Endothelial cell of umbilical vein (primary cell): ENCODE data around the gene LINC00237. TPM values are rescaled to one million over a fixed set of nuclear protein-coding genes. Genes with fewer than 3 reads are reported as not detected.

ENCODE experiments used
- BruUV-seq: library from RNA; stranded (reverse); fragments of 400-500 nt; replicated peaks from 2 replicates; lab custom pipeline; 2021; lab: Mats Ljungman, UMichigan
- CTCF ChIA-PET: fragments of 300-600, 350-600 bp; sonication (Branson Sonifier 250); formaldehyde crosslinking; loops from one replicate; lab custom pipeline; 2021; ENCODE audit warnings: antibody characterized with exemption, inconsistent platforms; lab: Charles Lee
- POLR2A ChIA-PET: fragments of 300-600, 350-600 bp; sonication (Branson Sonifier 250); formaldehyde crosslinking; loops from one replicate; lab custom pipeline; 2021; ENCODE audit warnings: antibody characterized with exemption, inconsistent platforms; lab: Charles Lee
- DNase-seq: peaks from one replicate; pipeline ENCODE4 v3.0.0-alpha.2; 2011; ENCODE audit warnings: low read depth, low spot score
- FAIRE-seq: peaks from 2 replicates; lab custom pipeline; 2011; peaks lifted over from hg19 to GRCh38; lab: Jason Lieb, UNC
- H2AFZ ChIP-seq: 2 replicates; pipeline ENCODE4 v1.6.0; 2012; ENCODE audit warnings: low read depth, low read length, control low read depth, inconsistent platforms
- H3K27ac ChIP-seq: 2 replicates; pipeline ENCODE4 v1.5.1; 2011; ENCODE audit warnings: low read depth, mild to moderate bottlenecking, control low read depth, low read length, moderate library complexity; ENCODE audit not compliant: insufficient read depth
- H3K27me3 ChIP-seq, 2 experiments: 2 replicates each; pipeline versions ENCODE4 v1.6.0 to v1.6.1; 2011; ENCODE audit warnings: low read length in 2 of 2, mixed read lengths in 1 of 2; ENCODE audit not compliant: control insufficient read depth in 2 of 2, insufficient read depth in 2 of 2
- H3K36me3 ChIP-seq, 2 experiments: 2 replicates in 1 of 2; 3 replicates in 1 of 2; pipeline ENCODE4 v1.5.1; 2011; ENCODE audit warnings: low read length in 2 of 2, mild to moderate bottlenecking in 1 of 2, moderate library complexity in 1 of 2; ENCODE audit not compliant: control insufficient read depth in 2 of 2, insufficient read depth in 2 of 2; ENCODE audit errors: extremely low read depth in 1 of 2
- H3K4me1 ChIP-seq: 3 replicates; pipeline ENCODE4 v1.5.1; 2011; ENCODE audit warnings: mild to moderate bottlenecking, low read length; ENCODE audit not compliant: control insufficient read depth, insufficient read depth; ENCODE audit errors: extremely low read depth
- H3K4me2 ChIP-seq: 2 replicates; pipeline ENCODE4 v1.6.1; 2011; ENCODE audit warnings: low read length, control low read depth, mixed read lengths; ENCODE audit not compliant: insufficient read depth
- H3K4me3 ChIP-seq, 3 experiments: fragments of 200-600 bp in 1 of 3; sonication (generic), shearing (Covaris generic) in 1 of 3; replicated peaks in 1 of 3; 2 replicates each; pipeline ENCODE4 v1.5.1; 2011 to 2016; ENCODE audit warnings: control low read depth in 3 of 3, low read length in 3 of 3, mild to moderate bottlenecking in 2 of 3, inconsistent platforms in 1 of 3, low read depth in 1 of 3, moderate library complexity in 1 of 3; ENCODE audit not compliant: insufficient read depth in 1 of 3
- H3K79me2 ChIP-seq: 2 replicates; pipeline ENCODE4 v1.6.0; 2012; ENCODE audit warnings: low read length, inconsistent platforms; ENCODE audit not compliant: control insufficient read depth, insufficient read depth
- H3K9ac ChIP-seq: replicated peaks from 2 replicates; pipeline ENCODE3; 2011; ENCODE audit warnings: low read length, control low read depth; ENCODE audit not compliant: insufficient read depth; ENCODE audit errors: extremely low read depth
- H3K9me1 ChIP-seq: replicated peaks from 3 replicates; pipeline ENCODE4 v1.6.0; 2011; ENCODE audit warnings: mild to moderate bottlenecking, low read length; ENCODE audit not compliant: control insufficient read depth, insufficient read depth; ENCODE audit errors: extremely low read depth
- H3K9me3 ChIP-seq: replicated peaks from 2 replicates; pipeline ENCODE4 v1.5.1; 2012; ENCODE audit warnings: low read length, inconsistent platforms; ENCODE audit not compliant: control insufficient read depth, insufficient read depth
- H4K20me1 ChIP-seq: replicated peaks from 2 replicates; pipeline ENCODE3; 2011; ENCODE audit warnings: mild to moderate bottlenecking, low read length; ENCODE audit not compliant: control insufficient read depth, insufficient read depth; ENCODE audit errors: extremely low read depth
- EZH2 ChIP-seq: IDR thresholded peaks from 2 replicates; pipeline ENCODE4 v1.6.1; 2012; ENCODE audit warnings: borderline replicate concordance, low read depth, mild to moderate bottlenecking, moderate library complexity, low read length, inconsistent platforms; ENCODE audit not compliant: severe bottlenecking
- FOS ChIP-seq: IDR thresholded peaks from 2 replicates; pipeline ENCODE4 v1.6.1; 2011; ENCODE audit warnings: mild to moderate bottlenecking, low read length, moderate library complexity, borderline replicate concordance; ENCODE audit not compliant: insufficient read depth
- GATA2 ChIP-seq: IDR thresholded peaks from 2 replicates; pipeline ENCODE4 v1.7.0; 2011; ENCODE audit warnings: low read depth, mild to moderate bottlenecking, moderate library complexity, mixed read lengths, low read length; ENCODE audit not compliant: insufficient read length, insufficient read depth
- JUN ChIP-seq: IDR thresholded peaks from 2 replicates; pipeline ENCODE4 v1.6.1; 2011; ENCODE audit warnings: borderline replicate concordance, low read depth; ENCODE audit not compliant: insufficient read length, insufficient read depth
- MAX ChIP-seq: IDR thresholded peaks from 2 replicates; pipeline ENCODE4 v1.6.1; 2011; ENCODE audit not compliant: insufficient read depth, insufficient read length
- POLR2A ChIP-seq: IDR thresholded peaks from 2 replicates; pipeline ENCODE4 v1.6.1; 2012; ENCODE audit warnings: low read depth, mild to moderate bottlenecking, control low read depth, low read length
- POLR2AphosphoS5 ChIP-seq: IDR thresholded peaks from 2 replicates; pipeline ENCODE4 v1.6.1; 2012; ENCODE audit warnings: low read depth, mild to moderate bottlenecking, control low read depth, low read length, moderate library complexity; ENCODE audit not compliant: insufficient read depth
- dilution Hi-C: fragments of 300-500 bp; cut with MboI; formaldehyde crosslinking; loops from one replicate; pipeline ENCODE4 v1.15.0; 2019; ENCODE audit warnings: low sequenced_read_pairs; ENCODE audit not compliant: extremely low pct_ligation_motif_present
- intact Hi-C: fragments of 100-400 bp; cut with micrococcal nuclease; formaldehyde crosslinking; loops from one replicate; pipeline ENCODE4 v1.10.0; 2022
- polyA plus RNA-seq, 4 experiments: library from polyadenylated mRNA; depleted of rRNA in 3 of 4; stranded (reverse) in 3 of 4; unstranded in 1 of 4; fragments of >200 nt; gene quantifications; 2 replicates each; pipeline versions ENCODE4 v1.2.1 to v1.2.3, GENCODE V29; 2011 to 2012; ENCODE audit warnings: missing spikeins in 1 of 4
- total RNA-seq: library from RNA; stranded (reverse); gene quantifications from 2 replicates; pipeline ENCODE4 v1.2.3, GENCODE V29; 2021
- TF ChIP-seq, protein P1 (sequence below), 2 donors: IDR thresholded peaks; 1 replicate in 1 of 2; 2 replicates in 1 of 2; pipeline ENCODE4 v1.5.1; 2011; ENCODE audit warnings: low read length in 2 of 2, mild to moderate bottlenecking in 2 of 2, moderate library complexity in 2 of 2, control low read depth in 1 of 2, inconsistent platforms in 1 of 2, low read depth in 1 of 2; ENCODE audit not compliant: insufficient read depth in 1 of 2; ENCODE audit errors: extremely low read depth in 1 of 2

Gene LINC00237
- total and polyA plus RNA-seq, 2 donors (not counting 3 experiments of a cell fraction or from before 2014, with no cell fraction given): not detected

DNA sequence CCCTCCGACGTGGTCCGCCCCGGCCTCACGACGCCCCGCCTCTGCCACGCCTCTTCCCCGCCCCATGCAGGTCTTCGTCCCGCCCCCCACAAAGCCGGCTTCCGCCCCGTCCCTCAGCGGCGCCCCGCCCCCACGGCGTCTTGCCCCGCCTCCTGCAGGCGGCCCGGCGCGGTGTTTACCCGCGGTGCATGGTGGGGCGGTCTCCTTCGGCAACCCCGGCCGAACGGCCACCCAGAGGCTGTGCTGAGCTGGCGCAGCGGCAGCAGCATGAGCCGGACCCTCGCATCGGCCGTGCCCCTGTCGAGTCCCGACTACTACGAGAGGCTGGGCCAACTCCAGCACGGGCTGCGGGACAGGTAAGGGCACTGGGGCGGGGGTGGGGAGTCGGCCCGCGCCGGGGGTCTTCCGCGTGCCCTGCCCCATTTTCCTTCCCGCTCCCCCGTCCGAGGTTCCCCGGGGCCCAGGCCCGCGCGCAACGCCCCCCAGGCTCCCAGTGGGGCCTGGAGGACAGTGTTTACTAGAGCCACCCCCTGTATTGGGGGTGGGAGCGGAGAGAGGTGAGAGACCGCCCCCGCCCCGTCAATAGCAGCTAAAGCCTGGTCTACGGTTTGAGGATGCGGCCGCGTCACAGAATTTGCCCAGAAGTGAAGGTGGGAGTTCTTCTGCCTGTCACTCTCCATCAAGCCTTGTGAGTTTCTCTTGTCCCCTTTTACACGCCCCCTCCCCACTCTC is 19.9 kb upstream of the LINC00237 start, which contains the start of gene KIZ:
KIZ (plus strand) TSS at position 234 of the 732 bp plus-strand sequence; CDS start at position 268, 34 bp downstream.
- Histone ChIP-seq H2AFZ (peak within 1 kb of the TSS; percentile 96), H3K9me1 (no peaks in the 10 kb centered on the region), H3K9ac (peak within 1 kb of the TSS; percentile 78), H3K4me3 (peak within 1 kb of the TSS; percentile 57 to 97 (median 83)), H3K4me1 (peaks cover 13% of the 10 kb centered on the region), H3K79me2 (no peaks in the 10 kb centered on the region), H3K4me2 (peak within 1 kb of the TSS; percentile 98), H3K9me3 (no peaks in the 10 kb centered on the region), H3K27me3 (peaks cover 0 to 4% of the 10 kb centered on the region in 2 experiments), H3K36me3 (no peaks in the 10 kb centered on the region), H4K20me1 (no peaks in the 10 kb centered on the region), H3K27ac (no peak within 1 kb of the TSS)
- TF ChIP-seq POLR2AphosphoS5: peak; percentile 48
- TF ChIP-seq POLR2A: peak; percentile 62
- no peak for TF ChIP-seq EZH2
- TF ChIP-seq FOS: no peak
- TF ChIP-seq, protein P1, sequence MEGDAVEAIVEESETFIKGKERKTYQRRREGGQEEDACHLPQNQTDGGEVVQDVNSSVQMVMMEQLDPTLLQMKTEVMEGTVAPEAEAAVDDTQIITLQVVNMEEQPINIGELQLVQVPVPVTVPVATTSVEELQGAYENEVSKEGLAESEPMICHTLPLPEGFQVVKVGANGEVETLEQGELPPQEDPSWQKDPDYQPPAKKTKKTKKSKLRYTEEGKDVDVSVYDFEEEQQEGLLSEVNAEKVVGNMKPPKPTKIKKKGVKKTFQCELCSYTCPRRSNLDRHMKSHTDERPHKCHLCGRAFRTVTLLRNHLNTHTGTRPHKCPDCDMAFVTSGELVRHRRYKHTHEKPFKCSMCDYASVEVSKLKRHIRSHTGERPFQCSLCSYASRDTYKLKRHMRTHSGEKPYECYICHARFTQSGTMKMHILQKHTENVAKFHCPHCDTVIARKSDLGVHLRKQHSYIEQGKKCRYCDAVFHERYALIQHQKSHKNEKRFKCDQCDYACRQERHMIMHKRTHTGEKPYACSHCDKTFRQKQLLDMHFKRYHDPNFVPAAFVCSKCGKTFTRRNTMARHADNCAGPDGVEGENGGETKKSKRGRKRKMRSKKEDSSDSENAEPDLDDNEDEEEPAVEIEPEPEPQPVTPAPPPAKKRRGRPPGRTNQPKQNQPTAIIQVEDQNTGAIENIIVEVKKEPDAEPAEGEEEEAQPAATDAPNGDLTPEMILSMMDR (IDR thresholded peaks at IDR 0.05; ENCODE audit: extremely low read depth in 1 of 2, insufficient read depth in 1 of 2, low read depth in 1 of 2, low read length in 2 of 2): peak in 1 of 2 donors; percentile 45
- TF ChIP-seq JUN: no peak
- TF ChIP-seq GATA2: no peak
- TF ChIP-seq MAX: peak; percentile 37
- CTCF ChIA-PET: interaction anchor here (0.6 to 2.7 kb wide), 8 partner anchors 8 to 380 kb away, joined by 3 to 14 read pairs (median 4); no protein-coding TSS in a partner anchor
- intact Hi-C loops: loop anchor here (2.0 to 10.0 kb wide), 7 partner anchors 25 to 383 kb away; partner anchors contain the start of genes NKX2-4 and XRN2
- peak; percentile 97 for DNase-seq
- dilution Hi-C loops: no loop called here
- POLR2A ChIA-PET: interaction anchor here (1.1 kb wide), 1 partner anchor 8 kb away, joined by 3 read pairs; no protein-coding TSS in a partner anchor
- peak; percentile 94 for FAIRE-seq
- BruUV-seq: no TSS peak
